PC-9 (cell line): ENCODE results near the gene DLD.
"Not testable (repeated sequence)": the region's sequence is repeated elsewhere in the genome, so short reads cannot be mapped to it uniquely, and the experiment has no call there.

Source experiments
- EZH2 ChIP-seq: fragments of 200-600 bp; sonication (generic); IDR thresholded peaks from 2 replicates; pipeline ENCODE4 v1.8.0; 2017; ENCODE audit warnings: antibody characterized with exemption, low read depth
- TF ChIP-seq, protein P1 (sequence below): fragments of 200-600 bp; sonication (generic); conservative IDR thresholded peaks from 2 replicates; pipeline ENCODE4 v1.6.1; 2017; ENCODE audit warnings: mixed run types, antibody characterized with exemption, mild to moderate bottlenecking, moderate library complexity

DNA sequence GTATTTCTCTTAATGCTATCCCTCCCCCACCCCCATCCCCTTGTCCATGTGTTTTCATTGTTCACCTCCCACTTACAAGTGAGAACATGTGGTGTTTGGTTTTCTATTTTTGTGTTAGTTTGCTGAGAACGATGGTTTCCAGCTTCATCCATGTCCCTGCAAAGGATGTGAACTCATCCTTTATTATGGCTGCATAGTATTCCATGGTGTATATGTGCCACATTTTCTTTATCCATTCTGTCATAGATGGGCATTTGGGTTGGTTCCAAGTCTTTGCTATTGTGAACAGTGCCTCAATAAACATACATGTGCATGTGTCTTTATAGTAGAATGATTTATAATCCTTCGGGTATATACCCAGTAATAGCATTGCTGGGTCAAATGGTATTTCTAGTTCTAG lies 30.8 kb downstream of the DLD start:
- TF ChIP-seq, protein P1, sequence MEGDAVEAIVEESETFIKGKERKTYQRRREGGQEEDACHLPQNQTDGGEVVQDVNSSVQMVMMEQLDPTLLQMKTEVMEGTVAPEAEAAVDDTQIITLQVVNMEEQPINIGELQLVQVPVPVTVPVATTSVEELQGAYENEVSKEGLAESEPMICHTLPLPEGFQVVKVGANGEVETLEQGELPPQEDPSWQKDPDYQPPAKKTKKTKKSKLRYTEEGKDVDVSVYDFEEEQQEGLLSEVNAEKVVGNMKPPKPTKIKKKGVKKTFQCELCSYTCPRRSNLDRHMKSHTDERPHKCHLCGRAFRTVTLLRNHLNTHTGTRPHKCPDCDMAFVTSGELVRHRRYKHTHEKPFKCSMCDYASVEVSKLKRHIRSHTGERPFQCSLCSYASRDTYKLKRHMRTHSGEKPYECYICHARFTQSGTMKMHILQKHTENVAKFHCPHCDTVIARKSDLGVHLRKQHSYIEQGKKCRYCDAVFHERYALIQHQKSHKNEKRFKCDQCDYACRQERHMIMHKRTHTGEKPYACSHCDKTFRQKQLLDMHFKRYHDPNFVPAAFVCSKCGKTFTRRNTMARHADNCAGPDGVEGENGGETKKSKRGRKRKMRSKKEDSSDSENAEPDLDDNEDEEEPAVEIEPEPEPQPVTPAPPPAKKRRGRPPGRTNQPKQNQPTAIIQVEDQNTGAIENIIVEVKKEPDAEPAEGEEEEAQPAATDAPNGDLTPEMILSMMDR = not testable (repeated sequence)
- TF ChIP-seq EZH2 = not testable (repeated sequence)
